Measurements from ENCODE around the gene CCNG1.

- no peak for TF ChIP-seq POLR2A (IDR thresholded peaks at IDR 0.05; ENCODE audit: low read length)
- no peak for TF ChIP-seq GATA1 (IDR thresholded peaks at IDR 0.05; ENCODE audit: low read depth, low read length)
These were observed 29.0 kb upstream of the CCNG1 start for GRCh38 chr5:163408311-163408923.
